BE2C (cell line): ENCODE data around the gene YBX1.

Source experiments
- DNase-seq: peaks from one replicate; pipeline ENCODE4 v3.0.0-alpha.2; 2020
- H3K27me3 ChIP-seq: fragments of 250-450 bp; sonication (Bioruptor Pico); 2 replicates; pipeline ENCODE4 v1.5.1; 2020; ENCODE audit warnings: mild to moderate bottlenecking
- H3K36me3 ChIP-seq: fragments of 250-450 bp; sonication (Bioruptor Pico); 2 replicates; pipeline ENCODE4 v1.5.1; 2020; ENCODE audit warnings: mild to moderate bottlenecking
- H3K4me1 ChIP-seq: fragments of 250-450 bp; sonication (Bioruptor Pico); 2 replicates; pipeline ENCODE4 v1.5.1; 2020
- H3K4me3 ChIP-seq: 2 replicates; pipeline ENCODE4 v1.5.1; 2011; ENCODE audit warnings: low read depth, low read length
- H3K9me3 ChIP-seq: fragments of 250-450 bp; sonication (Bioruptor Pico); 2 replicates; pipeline ENCODE4 v1.5.1; 2020
- CTCF ChIP-seq: IDR thresholded peaks from 2 replicates; pipeline ENCODE4 v1.5.1; 2012; ENCODE audit warnings: mild to moderate bottlenecking, low read depth, low read length

Gene YBX1

DNA sequence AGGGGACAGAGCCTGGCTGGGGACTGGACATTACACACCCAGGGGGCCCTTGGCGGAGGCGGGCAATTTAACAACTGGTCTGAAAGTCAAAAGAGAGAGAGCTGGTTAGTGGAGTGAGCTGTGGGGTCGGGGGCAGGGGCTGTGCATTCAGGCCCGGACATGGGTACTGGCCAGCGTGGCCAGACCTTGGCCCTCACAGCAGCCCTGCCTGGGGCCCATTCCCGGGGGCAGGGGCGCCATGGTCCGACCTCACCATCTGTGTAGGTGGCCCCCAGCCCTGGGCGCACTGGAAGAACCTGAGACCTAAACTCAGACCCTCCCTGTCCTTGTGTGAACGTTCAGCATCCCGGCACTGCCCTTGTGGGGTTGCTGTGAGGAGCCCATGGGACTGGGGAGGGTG lies 52.8 kb downstream of the YBX1 start:
- Histone ChIP-seq H3K4me1 (no peaks in the 10 kb centered on the region), H3K9me3 (no peaks in the 10 kb centered on the region), H3K4me3 (no peak overlapping the region), H3K27me3 (no peaks in the 10 kb centered on the region), H3K36me3 (no peaks in the 10 kb centered on the region)
- DNase-seq: no peak
- no peak for TF ChIP-seq CTCF

- TF ChIP-seq CTCF: no peak
- Histone ChIP-seq H3K4me1 (no peaks in the 10 kb centered on the region), H3K27me3 (no peaks in the 10 kb centered on the region), H3K9me3 (no peaks in the 10 kb centered on the region), H3K36me3 (no peaks in the 10 kb centered on the region), H3K4me3 (no peak overlapping the region)
- DNase-seq: peak; percentile 43
These were observed 53.4 kb downstream of the YBX1 start for GRCh38 chr1:42735477-42736105.

GRCh38 chr1:42736152-42736551 lies 53.9 kb downstream of the YBX1 start:
- H3K27me3 ChIP-seq: no peaks in the 10 kb centered on the region
- peak; percentile 20 for DNase-seq
- no peak overlapping the region for H3K4me3 ChIP-seq
- no peaks in the 10 kb centered on the region for H3K36me3 ChIP-seq
- no peaks in the 10 kb centered on the region for H3K4me1 ChIP-seq
- no peak; the same call in 1 of the 2 replicates for TF ChIP-seq CTCF
- no peaks in the 10 kb centered on the region for H3K9me3 ChIP-seq

DNA sequence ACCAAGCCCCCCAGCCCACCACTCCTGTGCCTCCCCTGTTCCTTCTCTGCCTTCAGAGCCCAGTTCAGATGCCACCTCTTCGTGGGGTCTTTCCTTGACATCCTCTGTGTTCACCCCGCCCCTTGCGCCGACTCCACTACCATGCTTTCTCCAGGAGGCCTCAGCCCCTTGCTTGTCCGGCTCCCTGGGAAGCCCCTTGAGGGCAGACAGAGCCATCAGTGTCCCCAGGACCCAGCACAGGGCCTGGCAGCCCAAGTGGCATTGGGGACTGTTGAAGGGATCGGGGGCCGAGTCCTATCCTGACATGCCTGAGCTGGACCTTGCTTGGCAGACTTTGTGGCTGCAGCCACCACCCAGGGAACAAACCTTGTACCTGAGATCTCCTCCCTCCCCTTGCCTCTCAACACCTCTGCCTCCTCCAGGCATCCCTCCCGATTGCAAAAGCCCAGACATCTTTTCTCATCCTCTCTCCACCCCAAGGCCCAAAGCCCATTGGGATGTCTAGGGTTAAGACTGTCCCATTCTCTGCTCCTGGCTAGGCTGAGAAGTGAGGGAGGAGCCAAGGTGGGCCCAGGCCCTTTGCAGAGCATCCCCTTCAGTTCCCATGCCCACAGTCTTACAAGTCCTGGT lies 54.5 kb downstream of the YBX1 start:
- Histone ChIP-seq H3K36me3 (no peaks in the 10 kb centered on the region), H3K4me1 (no peaks in the 10 kb centered on the region)
- no peak for TF ChIP-seq CTCF

DNA sequence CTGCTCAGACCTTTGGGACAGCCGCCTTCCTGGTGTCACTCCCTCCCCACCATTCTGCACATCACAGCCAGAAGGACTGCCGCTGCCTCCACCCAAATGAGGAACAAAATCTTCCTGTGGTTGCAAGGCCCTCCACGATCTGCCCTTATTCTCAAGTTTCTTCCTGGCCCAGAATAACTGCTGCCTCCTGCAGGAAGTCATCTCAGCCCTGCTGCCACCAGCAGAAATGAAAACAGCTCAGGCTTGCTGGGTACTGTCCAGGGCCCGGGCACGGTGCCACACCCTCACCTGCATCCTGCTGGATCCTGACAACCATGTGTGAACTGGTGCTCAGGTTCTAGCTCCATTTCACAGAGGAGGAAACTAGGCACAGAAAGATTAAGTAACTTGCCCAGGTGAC lies 55.0 kb downstream of the YBX1 start:
- TF ChIP-seq CTCF: no peak
- Histone ChIP-seq H3K4me3 (no peak overlapping the region), H3K36me3 (no peaks in the 10 kb centered on the region), H3K9me3 (no peaks in the 10 kb centered on the region), H3K27me3 (no peaks in the 10 kb centered on the region), H3K4me1 (no peaks in the 10 kb centered on the region)
- no peak for DNase-seq

More for the DNA sequence above, 54.5 kb downstream of the YBX1 start:
- no peak overlapping the region for H3K4me3 ChIP-seq
- no peak for DNase-seq
- no peaks in the 10 kb centered on the region for H3K9me3 ChIP-seq
- no peaks in the 10 kb centered on the region for H3K27me3 ChIP-seq

GRCh38 chr1:42737986-42738677 lies 55.9 kb downstream of the YBX1 start:
- H3K4me1 ChIP-seq: no peaks in the 10 kb centered on the region
- TF ChIP-seq CTCF: no peak
- H3K36me3 ChIP-seq: no peaks in the 10 kb centered on the region
- H3K27me3 ChIP-seq: no peaks in the 10 kb centered on the region
- no peak overlapping the region for H3K4me3 ChIP-seq
- no peak for DNase-seq
- H3K9me3 ChIP-seq: no peaks in the 10 kb centered on the region
